ENCODE results near the gene SMYD3. TPM values are rescaled to one million over a fixed set of nuclear protein-coding genes. Genes with fewer than 3 reads are reported as not detected.

The SMYD3 gene
- total and polyA plus RNA-seq, 2 donors (not counting 3 experiments of a cell fraction or from before 2014, with no cell fraction given): 16.0 to 32.1 TPM

DNA sequence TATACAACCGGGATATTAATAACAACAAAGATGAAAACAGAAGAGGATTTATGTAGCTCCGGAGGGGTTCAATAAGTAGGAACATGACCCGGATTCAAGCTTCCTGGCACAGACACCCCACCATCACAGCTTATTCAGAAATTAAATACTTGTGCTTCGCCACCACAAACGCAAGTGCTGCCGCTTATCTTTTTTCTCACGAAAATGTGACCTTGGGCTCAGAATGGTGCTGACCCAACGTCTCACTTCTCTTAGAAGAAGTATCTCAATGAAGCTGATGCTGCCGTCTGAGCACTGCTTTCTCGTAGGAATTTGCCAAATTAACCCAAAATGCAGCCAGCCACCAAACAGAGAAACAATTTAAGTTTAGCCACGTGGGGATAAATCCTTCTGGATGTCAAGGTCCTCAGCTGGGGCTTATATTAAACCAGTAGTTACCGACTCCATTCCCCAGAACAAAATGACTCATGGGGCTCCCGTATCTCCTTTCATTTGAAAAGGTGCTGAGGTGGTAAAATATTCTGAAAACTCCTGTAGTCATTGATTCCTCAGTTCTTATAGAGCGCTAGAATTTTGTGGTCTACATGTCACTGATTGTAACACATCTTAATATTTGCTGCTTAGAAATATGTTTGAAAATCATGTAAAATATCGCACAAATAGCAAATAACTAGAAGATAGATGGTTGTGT, 466.7 kb downstream of the SMYD3 start:
- FAIRE-seq: no peak
- Histone ChIP-seq H3K36me3 (ENCODE audit: control insufficient read depth in 2 of 2, extremely low read depth in 1 of 2, insufficient read depth in 2 of 2, low read length in 2 of 2) (no peaks in the 10 kb centered on the region), H3K9me3 (replicated peaks; ENCODE audit: control insufficient read depth, insufficient read depth, low read length) (no peaks in the 10 kb centered on the region), H3K4me1 (ENCODE audit: control insufficient read depth, extremely low read depth, insufficient read depth, low read length) (peaks cover under 1% of the 10 kb centered on the region), H3K4me3 (replicated peaks in 1 of 3; ENCODE audit: insufficient read depth in 1 of 3, low read depth in 1 of 3, low read length in 3 of 3) (no peak overlapping the region), H3K9me1 (replicated peaks; ENCODE audit: control insufficient read depth, extremely low read depth, insufficient read depth, low read length) (no peaks in the 10 kb centered on the region), H4K20me1 (replicated peaks; ENCODE audit: control insufficient read depth, extremely low read depth, insufficient read depth, low read length) (no peaks in the 10 kb centered on the region), H2AFZ (ENCODE audit: low read depth, low read length) (no peak overlapping the region), H3K9ac (replicated peaks; ENCODE audit: extremely low read depth, insufficient read depth, low read length) (no peak overlapping the region), H3K27me3 (ENCODE audit: control insufficient read depth in 2 of 2, insufficient read depth in 2 of 2, low read length in 2 of 2) (no peaks in the 10 kb centered on the region), H3K27ac (ENCODE audit: insufficient read depth, low read depth, low read length) (no peak overlapping the region), H3K79me2 (ENCODE audit: control insufficient read depth, insufficient read depth, low read length) (no peaks in the 10 kb centered on the region), H3K4me2 (ENCODE audit: insufficient read depth, low read length) (no peak overlapping the region)
- dilution Hi-C loops (cut with MboI; ENCODE audit: extremely low pct_ligation_motif_present, low sequenced_read_pairs) (no loop called here), intact Hi-C loops (cut with micrococcal nuclease) (no loop called here)
- no peak for DNase-seq (ENCODE audit: low read depth, low spot score)
- CTCF ChIA-PET: interaction anchor here (1.6 kb wide), 1 partner anchor 888 kb away, joined by 3 read pairs; no protein-coding TSS in a partner anchor
- no TSS peak for BruUV-seq (replicated peaks)
- POLR2A ChIA-PET: no interaction called here
- TF ChIP-seq POLR2AphosphoS5 (IDR thresholded peaks at IDR 0.05; ENCODE audit: insufficient read depth, low read depth, low read length): no peak
- TF ChIP-seq MYC (IDR thresholded peaks at IDR 0.05; ENCODE audit: low read depth, low read length): no peak
- TF ChIP-seq FOS (IDR thresholded peaks at IDR 0.05; ENCODE audit: borderline replicate concordance, insufficient read depth, low read length): no peak

DNA sequence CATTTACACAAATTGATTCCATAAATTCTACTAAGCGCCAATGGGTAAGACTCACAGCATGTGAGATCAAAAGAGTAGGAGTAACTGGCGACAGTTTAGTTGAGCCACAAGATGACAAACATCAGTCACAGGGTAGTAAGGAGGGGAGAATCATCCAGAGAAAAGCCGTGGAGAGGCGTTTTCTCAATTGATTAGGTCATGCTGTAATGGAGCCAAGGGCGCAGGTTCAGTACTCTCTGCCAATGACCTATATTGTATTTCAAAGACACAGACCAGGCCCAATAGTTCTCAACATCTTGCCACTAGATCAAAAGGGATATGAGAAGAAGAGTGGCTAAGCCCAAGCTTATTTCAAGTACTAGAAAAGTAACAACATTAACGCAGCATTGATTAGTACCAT, 467.5 kb downstream of the SMYD3 start:
- no peaks in the 10 kb centered on the region for H4K20me1 ChIP-seq (replicated peaks; ENCODE audit: control insufficient read depth, extremely low read depth, insufficient read depth, low read length)
- H3K4me2 ChIP-seq (ENCODE audit: insufficient read depth, low read length): no peak overlapping the region
- no peaks in the 10 kb centered on the region for H3K9me3 ChIP-seq (replicated peaks; ENCODE audit: control insufficient read depth, insufficient read depth, low read length)
- CTCF ChIA-PET: interaction anchor here (1.6 kb wide), 1 partner anchor 887 kb away, joined by 3 read pairs; no protein-coding TSS in a partner anchor
- H3K27ac ChIP-seq (ENCODE audit: insufficient read depth, low read depth, low read length): no peak overlapping the region
- H3K27me3 ChIP-seq (ENCODE audit: control insufficient read depth in 2 of 2, insufficient read depth in 2 of 2, low read length in 2 of 2): no peaks in the 10 kb centered on the region
- peaks cover 4% of the 10 kb centered on the region for H3K4me1 ChIP-seq (ENCODE audit: control insufficient read depth, extremely low read depth, insufficient read depth, low read length)
- no peaks in the 10 kb centered on the region for H3K79me2 ChIP-seq (ENCODE audit: control insufficient read depth, insufficient read depth, low read length)
- intact Hi-C loops (cut with micrococcal nuclease): no loop called here
- POLR2A ChIA-PET: no interaction called here
- TF ChIP-seq POLR2AphosphoS5 (IDR thresholded peaks at IDR 0.05; ENCODE audit: insufficient read depth, low read depth, low read length) (no peak), GATA2 (IDR thresholded peaks at IDR 0.05; ENCODE audit: insufficient read depth, insufficient read length, low read depth, low read length) (no peak), MYC (IDR thresholded peaks at IDR 0.05; ENCODE audit: low read depth, low read length) (no peak), EZH2 (IDR thresholded peaks at IDR 0.05; ENCODE audit: borderline replicate concordance, low read depth, low read length, severe bottlenecking) (no peak), JUN (IDR thresholded peaks at IDR 0.05; ENCODE audit: borderline replicate concordance, insufficient read depth, insufficient read length, low read depth) (no peak), POLR2A (IDR thresholded peaks at IDR 0.05; ENCODE audit: low read depth, low read length) (no peak), FOS (IDR thresholded peaks at IDR 0.05; ENCODE audit: borderline replicate concordance, insufficient read depth, low read length) (no peak)
- TF ChIP-seq, protein P1, sequence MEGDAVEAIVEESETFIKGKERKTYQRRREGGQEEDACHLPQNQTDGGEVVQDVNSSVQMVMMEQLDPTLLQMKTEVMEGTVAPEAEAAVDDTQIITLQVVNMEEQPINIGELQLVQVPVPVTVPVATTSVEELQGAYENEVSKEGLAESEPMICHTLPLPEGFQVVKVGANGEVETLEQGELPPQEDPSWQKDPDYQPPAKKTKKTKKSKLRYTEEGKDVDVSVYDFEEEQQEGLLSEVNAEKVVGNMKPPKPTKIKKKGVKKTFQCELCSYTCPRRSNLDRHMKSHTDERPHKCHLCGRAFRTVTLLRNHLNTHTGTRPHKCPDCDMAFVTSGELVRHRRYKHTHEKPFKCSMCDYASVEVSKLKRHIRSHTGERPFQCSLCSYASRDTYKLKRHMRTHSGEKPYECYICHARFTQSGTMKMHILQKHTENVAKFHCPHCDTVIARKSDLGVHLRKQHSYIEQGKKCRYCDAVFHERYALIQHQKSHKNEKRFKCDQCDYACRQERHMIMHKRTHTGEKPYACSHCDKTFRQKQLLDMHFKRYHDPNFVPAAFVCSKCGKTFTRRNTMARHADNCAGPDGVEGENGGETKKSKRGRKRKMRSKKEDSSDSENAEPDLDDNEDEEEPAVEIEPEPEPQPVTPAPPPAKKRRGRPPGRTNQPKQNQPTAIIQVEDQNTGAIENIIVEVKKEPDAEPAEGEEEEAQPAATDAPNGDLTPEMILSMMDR (IDR thresholded peaks at IDR 0.05; ENCODE audit: extremely low read depth in 1 of 2, insufficient read depth in 1 of 2, low read depth in 1 of 2, low read length in 2 of 2): no peak
- TF ChIP-seq, protein P2, sequence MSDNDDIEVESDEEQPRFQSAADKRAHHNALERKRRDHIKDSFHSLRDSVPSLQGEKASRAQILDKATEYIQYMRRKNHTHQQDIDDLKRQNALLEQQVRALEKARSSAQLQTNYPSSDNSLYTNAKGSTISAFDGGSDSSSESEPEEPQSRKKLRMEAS (IDR thresholded peaks at IDR 0.05; ENCODE audit: insufficient read depth, insufficient read length): no peak
- H2AFZ ChIP-seq (ENCODE audit: low read depth, low read length): no peak overlapping the region
- DNase-seq (ENCODE audit: low read depth, low spot score) (no peak), FAIRE-seq (no peak)
- no peak overlapping the region for H3K4me3 ChIP-seq (replicated peaks in 1 of 3; ENCODE audit: insufficient read depth in 1 of 3, low read depth in 1 of 3, low read length in 3 of 3)
- H3K9ac ChIP-seq (replicated peaks; ENCODE audit: extremely low read depth, insufficient read depth, low read length): no peak overlapping the region
- no peaks in the 10 kb centered on the region for H3K9me1 ChIP-seq (replicated peaks; ENCODE audit: control insufficient read depth, extremely low read depth, insufficient read depth, low read length)
- dilution Hi-C loops (cut with MboI; ENCODE audit: extremely low pct_ligation_motif_present, low sequenced_read_pairs): no loop called here
- no peaks in the 10 kb centered on the region for H3K36me3 ChIP-seq (ENCODE audit: control insufficient read depth in 2 of 2, extremely low read depth in 1 of 2, insufficient read depth in 2 of 2, low read length in 2 of 2)
- BruUV-seq (replicated peaks): no TSS peak
